GM23338 (cell line): ENCODE data around the gene PDE5A. TPM values are rescaled to one million over a fixed set of nuclear protein-coding genes. Genes with fewer than 3 reads are reported as not detected.

Source experiments
- ATAC-seq: fragments of 200-7000 bp; cut with Tn5 transposase; 3 replicates; pipeline ENCODE4 v1.9.1; 2020
- DNase-seq: peaks from one replicate; pipeline ENCODE4 v3.0.0-alpha.2; 2015; ENCODE audit warnings: low spot score
- H2AFZ ChIP-seq: fragments of 200-600 bp; sonication (generic); 2 replicates; pipeline ENCODE4 v1.8.0; 2016; ENCODE audit warnings: antibody characterized with exemption, mild to moderate bottlenecking, moderate library complexity
- H3F3A ChIP-seq: fragments of 200-600 bp; sonication (generic); replicated peaks from 2 replicates; pipeline ENCODE4 v1.8.0; 2017; ENCODE audit warnings: antibody characterized with exemption, mixed run types, low read depth
- H3K27ac ChIP-seq: fragments of 200-600 bp; sonication (generic); 2 replicates; pipeline ENCODE4 v1.6.1; 2016; ENCODE audit warnings: low read depth
- H3K27me3 ChIP-seq: fragments of 200-600 bp; sonication (generic); 2 replicates; pipeline ENCODE4 v1.8.0; 2016; ENCODE audit warnings: mild to moderate bottlenecking, mixed run types, moderate library complexity; ENCODE audit not compliant: insufficient read depth
- H3K36me3 ChIP-seq: fragments of 200-600 bp; sonication (generic); 2 replicates; pipeline ENCODE4 v1.8.0; 2016; ENCODE audit warnings: mild to moderate bottlenecking; ENCODE audit not compliant: insufficient read depth
- H3K4me1 ChIP-seq: fragments of 200-600 bp; sonication (generic); 2 replicates; pipeline ENCODE4 v1.8.0; 2016; ENCODE audit warnings: mild to moderate bottlenecking, moderate library complexity; ENCODE audit not compliant: insufficient read depth
- H3K4me2 ChIP-seq: fragments of 200-600 bp; sonication (generic); 2 replicates; pipeline ENCODE4 v1.7.1; 2017; ENCODE audit warnings: mixed run types
- H3K4me3 ChIP-seq: fragments of 200-600 bp; sonication (generic); 2 replicates; pipeline ENCODE4 v1.6.1; 2016; ENCODE audit warnings: mixed run types
- H3K79me2 ChIP-seq: fragments of 200-600 bp; sonication (generic); replicated peaks from 2 replicates; pipeline ENCODE4 v1.8.0; 2017; ENCODE audit warnings: mild to moderate bottlenecking; ENCODE audit not compliant: insufficient read depth
- H3K9me2 ChIP-seq: fragments of 200-600 bp; sonication (generic); 2 replicates; pipeline ENCODE4 v1.8.0; 2017; ENCODE audit not compliant: insufficient read depth
- H4K20me1 ChIP-seq: fragments of 200-600 bp; sonication (generic); replicated peaks from 2 replicates; pipeline ENCODE4 v1.8.0; 2017; ENCODE audit warnings: mild to moderate bottlenecking; ENCODE audit not compliant: insufficient read depth
- H3K27ac Mint-ChIP-seq: 2 replicates; pipeline ENCODE4 v1.8.0; 2020; ENCODE audit warnings: inconsistent platforms, mild to moderate bottlenecking, moderate library complexity, mixed read lengths
- H3K27me3 Mint-ChIP-seq: 3 replicates; pipeline ENCODE4 v1.8.0; 2022; ENCODE audit warnings: low read depth, mild to moderate bottlenecking, moderate library complexity, mixed read lengths, inconsistent platforms; ENCODE audit not compliant: insufficient read depth, poor library complexity
- H3K36me3 Mint-ChIP-seq: 3 replicates; pipeline ENCODE4 v1.8.0; 2021; ENCODE audit warnings: low read depth, mild to moderate bottlenecking, inconsistent platforms, moderate library complexity, mixed read lengths
- H3K4me1 Mint-ChIP-seq: 3 replicates; pipeline ENCODE4 v1.8.0; 2020; ENCODE audit warnings: mild to moderate bottlenecking, inconsistent platforms, mixed read lengths
- H3K4me3 Mint-ChIP-seq: 3 replicates; pipeline ENCODE4 v1.8.0; 2021; ENCODE audit warnings: moderate library complexity, mild to moderate bottlenecking, inconsistent platforms, mixed read lengths
- H3K9me3 Mint-ChIP-seq: 3 replicates; pipeline ENCODE4 v1.8.0; 2020; ENCODE audit warnings: moderate library complexity, mild to moderate bottlenecking, inconsistent platforms, mixed read lengths
- CREB1 ChIP-seq: fragments of 250-450 bp; sonication (Bioruptor Pico); IDR thresholded peaks from 2 replicates; pipeline ENCODE4 v1.5.0; 2020; ENCODE audit warnings: low read depth, mild to moderate bottlenecking, moderate library complexity
- CTCF ChIP-seq, 2 experiments: fragments of 200-600 bp in 1 of 2; sonication (generic) in 1 of 2; conservative IDR thresholded peaks; 2 replicates each; pipeline versions ENCODE4 v1.5.1 to v1.6.1; 2016 to 2017; ENCODE audit warnings: antibody characterized with exemption in 2 of 2, low read depth in 2 of 2, mild to moderate bottlenecking in 2 of 2, moderate library complexity in 1 of 2
- EZH2phosphoT487 ChIP-seq: fragments of 200-600 bp; sonication (generic); IDR thresholded peaks from one replicate; pipeline ENCODE4 v1.8.1; 2018; ENCODE audit warnings: antibody characterized with exemption; ENCODE audit not compliant: unreplicated experiment
- JUNB ChIP-seq: IDR thresholded peaks from one replicate; pipeline ENCODE4 v1.6.1; 2016; ENCODE audit warnings: antibody characterized with exemption; ENCODE audit not compliant: unreplicated experiment
- NANOG ChIP-seq: IDR thresholded peaks from 2 replicates; pipeline ENCODE4 v1.6.1; 2016; ENCODE audit warnings: antibody characterized with exemption, borderline replicate concordance
- STAT1 ChIP-seq: IDR thresholded peaks from one replicate; pipeline ENCODE4 v1.6.1; 2016; ENCODE audit warnings: antibody characterized with exemption; ENCODE audit not compliant: unreplicated experiment
- ZNF114 ChIP-seq: fragments of 250-450 bp; sonication (Bioruptor Pico); IDR thresholded peaks from 2 replicates; pipeline ENCODE4 v1.5.0; 2020; ENCODE audit warnings: mild to moderate bottlenecking, moderate library complexity
- ZNF331 ChIP-seq: fragments of 250-450 bp; sonication (Bioruptor Pico); IDR thresholded peaks from 2 replicates; pipeline ENCODE4 v1.5.0; 2020; ENCODE audit warnings: low read depth, mild to moderate bottlenecking, moderate library complexity
- polyA plus RNA-seq: library from polyadenylated mRNA; unstranded; fragments of >200 nt; fragmentation: Nextera tagmentation; extraction: Ambion mirVana; gene quantifications from 2 replicates; pipeline ENCODE4 v1.2.1, GENCODE V29; 2016
- total RNA-seq: library from RNA; depleted of rRNA; stranded (reverse); fragments of >200 nt; shearing (Covaris generic); gene quantifications from 2 replicates; pipeline ENCODE4 v1.2.3, GENCODE V29; 2014
- TF ChIP-seq, protein P1 (sequence below): IDR thresholded peaks from one replicate; pipeline ENCODE4 v1.6.1; 2018; ENCODE audit warnings: antibody characterized with exemption; ENCODE audit not compliant: unreplicated experiment
- TF ChIP-seq, protein P2 (sequence below): IDR thresholded peaks from 2 replicates; pipeline ENCODE4 v1.6.1; 2016; ENCODE audit warnings: antibody characterized with exemption

PDE5A gene
- total and polyA plus RNA-seq, 2 experiments from 2014 or later, result 15.0 to 22.6 TPM

GRCh38 chr4:119602366-119602765 is 26.2 kb downstream of the PDE5A start:
- peaks cover 7% of the 10 kb centered on the region for H3K4me1 Mint-ChIP-seq
- Histone ChIP-seq H2AFZ (no peak overlapping the region), H3K9me2 (no peaks in the 10 kb centered on the region), H3K4me3 (no peak overlapping the region), H3K36me3 (no peaks in the 10 kb centered on the region; the same call in 1 of the 2 replicates), H3K27ac (no peak overlapping the region), H3K79me2 (peaks cover 25% of the 10 kb centered on the region), H3K27me3 (no peaks in the 10 kb centered on the region), H3F3A (no peaks in the 10 kb centered on the region), H4K20me1 (no peaks in the 10 kb centered on the region; the same call in 1 of the 2 replicates), H3K4me2 (no peak overlapping the region), H3K4me1 (peaks cover 14% of the 10 kb centered on the region; the same call in 1 of the 2 replicates)
- TF ChIP-seq, protein P1, sequence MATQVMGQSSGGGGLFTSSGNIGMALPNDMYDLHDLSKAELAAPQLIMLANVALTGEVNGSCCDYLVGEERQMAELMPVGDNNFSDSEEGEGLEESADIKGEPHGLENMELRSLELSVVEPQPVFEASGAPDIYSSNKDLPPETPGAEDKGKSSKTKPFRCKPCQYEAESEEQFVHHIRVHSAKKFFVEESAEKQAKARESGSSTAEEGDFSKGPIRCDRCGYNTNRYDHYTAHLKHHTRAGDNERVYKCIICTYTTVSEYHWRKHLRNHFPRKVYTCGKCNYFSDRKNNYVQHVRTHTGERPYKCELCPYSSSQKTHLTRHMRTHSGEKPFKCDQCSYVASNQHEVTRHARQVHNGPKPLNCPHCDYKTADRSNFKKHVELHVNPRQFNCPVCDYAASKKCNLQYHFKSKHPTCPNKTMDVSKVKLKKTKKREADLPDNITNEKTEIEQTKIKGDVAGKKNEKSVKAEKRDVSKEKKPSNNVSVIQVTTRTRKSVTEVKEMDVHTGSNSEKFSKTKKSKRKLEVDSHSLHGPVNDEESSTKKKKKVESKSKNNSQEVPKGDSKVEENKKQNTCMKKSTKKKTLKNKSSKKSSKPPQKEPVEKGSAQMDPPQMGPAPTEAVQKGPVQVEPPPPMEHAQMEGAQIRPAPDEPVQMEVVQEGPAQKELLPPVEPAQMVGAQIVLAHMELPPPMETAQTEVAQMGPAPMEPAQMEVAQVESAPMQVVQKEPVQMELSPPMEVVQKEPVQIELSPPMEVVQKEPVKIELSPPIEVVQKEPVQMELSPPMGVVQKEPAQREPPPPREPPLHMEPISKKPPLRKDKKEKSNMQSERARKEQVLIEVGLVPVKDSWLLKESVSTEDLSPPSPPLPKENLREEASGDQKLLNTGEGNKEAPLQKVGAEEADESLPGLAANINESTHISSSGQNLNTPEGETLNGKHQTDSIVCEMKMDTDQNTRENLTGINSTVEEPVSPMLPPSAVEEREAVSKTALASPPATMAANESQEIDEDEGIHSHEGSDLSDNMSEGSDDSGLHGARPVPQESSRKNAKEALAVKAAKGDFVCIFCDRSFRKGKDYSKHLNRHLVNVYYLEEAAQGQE, result no peak
- TF ChIP-seq ZNF331 (CRISPR knock-in tag) (no peak), NANOG (no peak), ZNF114 (CRISPR knock-in tag) (no peak), JUNB (no peak), CTCF (conservative IDR thresholded peaks at IDR 0.05; ENCODE audit: low read depth in 2 of 2) (no peak), STAT1 (no peak)
- TF ChIP-seq, protein P2, sequence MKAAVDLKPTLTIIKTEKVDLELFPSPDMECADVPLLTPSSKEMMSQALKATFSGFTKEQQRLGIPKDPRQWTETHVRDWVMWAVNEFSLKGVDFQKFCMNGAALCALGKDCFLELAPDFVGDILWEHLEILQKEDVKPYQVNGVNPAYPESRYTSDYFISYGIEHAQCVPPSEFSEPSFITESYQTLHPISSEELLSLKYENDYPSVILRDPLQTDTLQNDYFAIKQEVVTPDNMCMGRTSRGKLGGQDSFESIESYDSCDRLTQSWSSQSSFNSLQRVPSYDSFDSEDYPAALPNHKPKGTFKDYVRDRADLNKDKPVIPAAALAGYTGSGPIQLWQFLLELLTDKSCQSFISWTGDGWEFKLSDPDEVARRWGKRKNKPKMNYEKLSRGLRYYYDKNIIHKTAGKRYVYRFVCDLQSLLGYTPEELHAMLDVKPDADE, result no peak
- peaks cover 47% of the 10 kb centered on the region for H3K36me3 Mint-ChIP-seq
- no peak overlapping the region for H3K4me3 Mint-ChIP-seq
- no peak overlapping the region for H3K27ac Mint-ChIP-seq
- peaks cover 13% of the 10 kb centered on the region for H3K9me3 Mint-ChIP-seq
- no peak for ATAC-seq
- DNase-seq, result no peak
- peaks cover 1% of the 10 kb centered on the region for H3K27me3 Mint-ChIP-seq

DNA sequence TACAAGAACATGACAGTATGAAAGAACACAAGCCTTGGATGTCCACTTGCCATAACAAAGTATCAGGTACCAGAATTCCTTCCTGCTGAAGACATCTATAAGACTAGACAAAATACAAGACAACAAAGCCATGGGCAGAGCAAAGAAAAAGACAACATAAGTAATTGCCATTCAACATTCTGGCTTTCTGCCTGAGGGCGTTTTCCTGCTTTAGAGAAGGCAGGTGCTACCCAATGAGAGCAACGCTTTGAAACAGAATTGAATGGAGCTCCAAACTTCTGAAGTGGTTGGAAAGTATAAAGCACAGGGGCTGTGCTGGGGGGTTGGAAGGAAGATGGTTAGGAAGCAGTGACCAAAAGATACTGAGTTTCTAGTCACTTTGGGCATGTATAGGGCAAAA is 30.1 kb downstream of the PDE5A start:
- peak overlapping the region; percentile 14; the same call in 1 of the 2 replicates for H3K4me2 ChIP-seq
- Mint-ChIP-seq H3K4me1 (peaks cover 38% of the 10 kb centered on the region), H3K9me3 (peaks cover 13% of the 10 kb centered on the region), H3K27ac (no peak overlapping the region), H3K4me3 (no peak overlapping the region), H3K36me3 (peaks cover 33% of the 10 kb centered on the region), H3K27me3 (peaks cover 1% of the 10 kb centered on the region)
- no peak overlapping the region for H3K4me3 ChIP-seq
- DNase-seq, result peak; percentile 44
- H3F3A ChIP-seq, result no peaks in the 10 kb centered on the region
- H3K36me3 ChIP-seq, result no peaks in the 10 kb centered on the region; the same call in 1 of the 2 replicates
- no peak overlapping the region for H2AFZ ChIP-seq
- H3K27ac ChIP-seq, result no peak overlapping the region
- no peaks in the 10 kb centered on the region for H3K9me2 ChIP-seq
- H3K4me1 ChIP-seq, result peaks cover 43% of the 10 kb centered on the region
- ATAC-seq, result no peak
- H4K20me1 ChIP-seq, result no peaks in the 10 kb centered on the region; the same call in 1 of the 2 replicates
- H3K79me2 ChIP-seq, result peaks cover 29% of the 10 kb centered on the region
- TF ChIP-seq EZH2phosphoT487 (no peak), CREB1 (CRISPR knock-in tag) (no peak)
- H3K27me3 ChIP-seq, result no peaks in the 10 kb centered on the region
